PC-3 (cell line): ENCODE measurements around the gene COG5. TPM values are rescaled to one million over a fixed set of nuclear protein-coding genes. Genes with fewer than 3 reads are reported as not detected.

Experiments
- ATAC-seq: fragments of 200-7000 bp; cut with Tn5 transposase; 2 replicates; pipeline ENCODE4 v1.9.1; 2020; ENCODE audit warnings: mild to moderate bottlenecking, moderate library complexity
- BruUV-seq: library from RNA; stranded (reverse); fragments of 400-500 nt; replicated peaks from 2 replicates; lab custom pipeline; 2021; lab: Mats Ljungman, UMichigan
- CTCF ChIA-PET: fragments of 300-600 bp; sonication (Branson Sonifier 250); formaldehyde crosslinking; loops from one replicate; lab custom pipeline; 2022; ENCODE audit warnings: antibody characterized with exemption; lab: Charles Lee
- POLR2A ChIA-PET: fragments of 300-600 bp; sonication (Branson Sonifier 250); formaldehyde crosslinking; loops from one replicate; lab custom pipeline; 2022; ENCODE audit warnings: antibody characterized with exemption; ENCODE audit not compliant: unreplicated experiment; lab: Charles Lee
- DNase-seq: peaks from one replicate; pipeline ENCODE4 v3.0.0-alpha.2; 2015
- H2AFZ ChIP-seq: fragments of 300-600 bp; sonication (generic); 2 replicates; pipeline ENCODE4 v1.6.0; 2016; ENCODE audit warnings: antibody characterized with exemption, low read length
- H3F3A ChIP-seq: fragments of 300-600 bp; sonication (generic); one replicate; pipeline ENCODE4 v1.6.0; 2017; ENCODE audit warnings: antibody characterized with exemption, low read length, control low read depth, mild to moderate bottlenecking; ENCODE audit not compliant: unreplicated experiment
- H3K27ac ChIP-seq: fragments of 300-600 bp; sonication (generic); 2 replicates; pipeline ENCODE4 v1.5.1; 2016; ENCODE audit warnings: mild to moderate bottlenecking, low read length
- H3K27me3 ChIP-seq: fragments of 300-600 bp; sonication (generic); 2 replicates; pipeline ENCODE4 v1.6.1; 2016; ENCODE audit warnings: low read length, mixed read lengths
- H3K36me3 ChIP-seq: fragments of 300-600 bp; sonication (generic); 2 replicates; pipeline ENCODE4 v1.6.1; 2016; ENCODE audit warnings: low read depth, mixed run types, low read length, mixed read lengths
- H3K4me1 ChIP-seq: fragments of 300-600 bp; sonication (generic); 2 replicates; pipeline ENCODE4 v1.5.1; 2016; ENCODE audit warnings: low read length; ENCODE audit not compliant: insufficient read depth
- H3K4me2 ChIP-seq: fragments of 300-600 bp; sonication (generic); 2 replicates; pipeline ENCODE4 v1.6.0; 2016; ENCODE audit warnings: low read length
- H3K4me3 ChIP-seq: fragments of 300-600 bp; sonication (generic); 2 replicates; pipeline ENCODE4 v1.5.1; 2016; ENCODE audit warnings: mild to moderate bottlenecking, low read length, mixed read lengths
- H3K79me2 ChIP-seq: fragments of 300-600 bp; sonication (generic); 2 replicates; pipeline ENCODE4 v1.6.1; 2017; ENCODE audit warnings: low read length, mixed read lengths
- H3K9ac ChIP-seq: fragments of 300-600 bp; sonication (generic); 2 replicates; pipeline ENCODE4 v1.6.0; 2016; ENCODE audit warnings: mild to moderate bottlenecking, low read length
- H3K9me2 ChIP-seq: fragments of 300-600 bp; sonication (generic); replicated peaks from 2 replicates; pipeline ENCODE4 v1.6.1; 2016; ENCODE audit warnings: mixed run types, low read length, mixed read lengths
- H3K9me3 ChIP-seq: fragments of 300-600 bp; sonication (generic); 2 replicates; pipeline ENCODE4 v1.6.1; 2016; ENCODE audit warnings: low read length, mixed read lengths
- H4K20me1 ChIP-seq: fragments of 300-600 bp; sonication (generic); 2 replicates; pipeline ENCODE4 v1.6.1; 2016; ENCODE audit warnings: low read length, mixed read lengths
- EZH2 ChIP-seq: fragments of 300-600 bp; sonication (generic); IDR thresholded peaks from one replicate; pipeline ENCODE4 v1.6.1; 2017; ENCODE audit warnings: antibody characterized with exemption, mild to moderate bottlenecking, low read length; ENCODE audit not compliant: unreplicated experiment
- EZH2phosphoT487 ChIP-seq: fragments of 300-600 bp; sonication (generic); IDR thresholded peaks from 2 replicates; pipeline ENCODE4 v1.6.1; 2018; ENCODE audit warnings: mild to moderate bottlenecking, antibody characterized with exemption, low read length, borderline replicate concordance
- intact Hi-C: fragments of 100-400 bp; cut with micrococcal nuclease; formaldehyde crosslinking; loops from 2 replicates; pipeline ENCODE4 v1.9.0; 2023
- total RNA-seq: library from RNA; depleted of rRNA; stranded (reverse); fragments of >200 nt; gene quantifications from 2 replicates; pipeline ENCODE4 v1.2.3, GENCODE V29; 2014
- TF ChIP-seq, protein P1 (sequence below): fragments of 300-600 bp; sonication (generic); conservative IDR thresholded peaks from 2 replicates; pipeline ENCODE4 v1.5.1; 2017; ENCODE audit warnings: antibody characterized with exemption, low read depth, mild to moderate bottlenecking, low read length

The COG5 gene
- total RNA-seq, 1 experiment from 2014 or later, result 51.7 TPM

DNA sequence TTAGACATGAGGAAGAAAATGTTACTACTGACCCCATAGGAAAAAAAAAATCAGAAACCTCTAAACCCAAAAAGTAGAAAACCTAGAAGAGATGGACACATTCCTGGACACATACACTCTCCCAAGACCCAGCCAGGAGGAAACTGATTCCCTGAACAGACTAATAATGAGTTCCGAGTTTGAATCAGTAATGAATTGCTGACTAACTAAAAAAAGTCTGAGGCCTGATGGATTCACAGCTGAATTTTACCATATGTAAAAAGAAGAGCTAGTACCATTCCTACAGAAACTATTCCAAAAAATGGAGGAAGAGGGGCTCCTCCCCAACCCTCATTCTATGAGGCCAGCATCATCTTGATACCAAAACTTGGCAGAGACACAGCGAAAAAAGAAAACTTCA, 319.1 kb downstream of the COG5 start:
- intact Hi-C loops, result no loop called here
- no TSS peak for BruUV-seq
- POLR2A ChIA-PET, result no interaction called here

DNA sequence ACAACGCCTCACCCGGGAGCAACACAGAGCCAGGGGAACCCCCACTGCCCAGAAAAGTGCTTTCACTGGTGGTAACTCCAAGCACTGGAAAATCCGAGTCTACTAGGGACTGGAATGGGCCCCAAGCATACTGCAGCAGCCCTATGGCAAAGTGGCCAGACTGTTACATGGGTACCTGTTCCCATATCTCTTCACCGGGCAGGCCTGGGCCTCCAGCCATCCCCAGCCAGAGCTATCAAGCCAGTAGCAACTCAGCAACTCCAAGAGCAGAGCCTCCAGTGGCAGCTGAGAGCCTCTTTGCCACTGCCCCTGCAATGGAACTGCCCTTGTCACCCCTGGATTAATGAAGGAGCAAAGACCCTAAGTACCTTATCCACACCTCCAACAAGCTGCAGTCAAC, 321.5 kb downstream of the COG5 start:
- H3K9me2 ChIP-seq, result no peaks in the 10 kb centered on the region
- CTCF ChIA-PET, result no interaction called here

More for the DNA sequence above, 319.1 kb downstream of the COG5 start:
- ATAC-seq (no peak), DNase-seq (no peak)
- Histone ChIP-seq H4K20me1 (no peaks in the 10 kb centered on the region), H3K79me2 (no peaks in the 10 kb centered on the region), H3K4me2 (no peak overlapping the region), H3K4me3 (no peak overlapping the region), H2AFZ (no peak overlapping the region), H3K9me3 (no peaks in the 10 kb centered on the region), H3K27me3 (no peaks in the 10 kb centered on the region), H3K9me2 (no peaks in the 10 kb centered on the region), H3K27ac (no peak overlapping the region), H3K36me3 (no peaks in the 10 kb centered on the region; the same call in 1 of the 2 replicates), H3K9ac (no peak overlapping the region), H3K4me1 (no peaks in the 10 kb centered on the region), H3F3A (no peaks in the 10 kb centered on the region)
- CTCF ChIA-PET, result no interaction called here
- TF ChIP-seq EZH2, result no peak
- TF ChIP-seq, protein P1, sequence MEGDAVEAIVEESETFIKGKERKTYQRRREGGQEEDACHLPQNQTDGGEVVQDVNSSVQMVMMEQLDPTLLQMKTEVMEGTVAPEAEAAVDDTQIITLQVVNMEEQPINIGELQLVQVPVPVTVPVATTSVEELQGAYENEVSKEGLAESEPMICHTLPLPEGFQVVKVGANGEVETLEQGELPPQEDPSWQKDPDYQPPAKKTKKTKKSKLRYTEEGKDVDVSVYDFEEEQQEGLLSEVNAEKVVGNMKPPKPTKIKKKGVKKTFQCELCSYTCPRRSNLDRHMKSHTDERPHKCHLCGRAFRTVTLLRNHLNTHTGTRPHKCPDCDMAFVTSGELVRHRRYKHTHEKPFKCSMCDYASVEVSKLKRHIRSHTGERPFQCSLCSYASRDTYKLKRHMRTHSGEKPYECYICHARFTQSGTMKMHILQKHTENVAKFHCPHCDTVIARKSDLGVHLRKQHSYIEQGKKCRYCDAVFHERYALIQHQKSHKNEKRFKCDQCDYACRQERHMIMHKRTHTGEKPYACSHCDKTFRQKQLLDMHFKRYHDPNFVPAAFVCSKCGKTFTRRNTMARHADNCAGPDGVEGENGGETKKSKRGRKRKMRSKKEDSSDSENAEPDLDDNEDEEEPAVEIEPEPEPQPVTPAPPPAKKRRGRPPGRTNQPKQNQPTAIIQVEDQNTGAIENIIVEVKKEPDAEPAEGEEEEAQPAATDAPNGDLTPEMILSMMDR, result no peak
- no peak for TF ChIP-seq EZH2phosphoT487

DNA sequence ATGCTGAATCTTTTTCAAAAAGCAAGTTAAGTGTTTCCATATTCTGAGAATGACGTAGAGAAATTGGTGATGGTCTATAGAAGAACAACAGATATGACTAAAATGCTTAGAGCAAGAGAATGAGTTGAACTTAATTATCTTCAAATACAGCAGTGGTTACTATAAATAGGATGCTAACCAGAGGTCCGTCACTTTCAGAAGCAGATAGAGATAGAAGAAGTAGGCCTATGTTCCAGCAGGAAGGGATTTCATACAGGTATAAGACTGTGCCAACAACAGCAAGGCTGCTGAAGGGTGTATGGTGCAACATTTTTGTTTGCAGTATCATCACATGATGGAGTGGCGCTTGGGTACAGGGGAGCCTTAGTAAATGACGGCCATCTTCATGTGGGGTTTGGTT, 326.3 kb downstream of the COG5 start:
- Histone ChIP-seq H3K9me2 (no peaks in the 10 kb centered on the region), H4K20me1 (no peaks in the 10 kb centered on the region), H3K79me2 (no peaks in the 10 kb centered on the region), H3K4me1 (peaks cover 35% of the 10 kb centered on the region), H3K27ac (no peak overlapping the region), H3K4me2 (no peak overlapping the region), H3K36me3 (no peaks in the 10 kb centered on the region), H3K9me3 (no peaks in the 10 kb centered on the region), H3F3A (no peaks in the 10 kb centered on the region), H2AFZ (no peak overlapping the region), H3K27me3 (no peaks in the 10 kb centered on the region), H3K9ac (no peak overlapping the region), H3K4me3 (no peak overlapping the region)
- no peak for DNase-seq
- ATAC-seq, result no peak
- BruUV-seq, result no TSS peak
- intact Hi-C loops, result no loop called here
- TF ChIP-seq, protein P1, result no peak
- TF ChIP-seq EZH2, result no peak
- no peak for TF ChIP-seq EZH2phosphoT487
- ChIA-PET CTCF (no interaction called here), POLR2A (no interaction called here)

More for the DNA sequence above, 321.5 kb downstream of the COG5 start:
- Histone ChIP-seq H3K27me3 (no peaks in the 10 kb centered on the region), H3K79me2 (no peaks in the 10 kb centered on the region), H3K36me3 (no peaks in the 10 kb centered on the region; the same call in 1 of the 2 replicates), H2AFZ (no peak overlapping the region), H3K4me2 (no peak overlapping the region), H3F3A (no peaks in the 10 kb centered on the region), H4K20me1 (no peaks in the 10 kb centered on the region), H3K4me3 (no peak overlapping the region), H3K27ac (no peak overlapping the region), H3K9ac (no peak overlapping the region), H3K4me1 (no peaks in the 10 kb centered on the region), H3K9me3 (no peaks in the 10 kb centered on the region)
- DNase-seq, result no peak
- no peak for TF ChIP-seq EZH2
- TF ChIP-seq EZH2phosphoT487, result no peak
- TF ChIP-seq, protein P1, result no peak
- intact Hi-C loops, result no loop called here
- BruUV-seq, result no TSS peak
- ATAC-seq, result no peak
- POLR2A ChIA-PET, result no interaction called here
